ENCODE measurements around the gene KIFC3. TPM values are rescaled to one million over a fixed set of nuclear protein-coding genes. Genes with fewer than 3 reads are reported as not detected.

The KIFC3 gene
- total and polyA plus RNA-seq, 2 of the 8 experiments (the other 6 are each of a cell fraction or from before 2014, with no cell fraction given): 2.1 to 7.1 TPM

DNA sequence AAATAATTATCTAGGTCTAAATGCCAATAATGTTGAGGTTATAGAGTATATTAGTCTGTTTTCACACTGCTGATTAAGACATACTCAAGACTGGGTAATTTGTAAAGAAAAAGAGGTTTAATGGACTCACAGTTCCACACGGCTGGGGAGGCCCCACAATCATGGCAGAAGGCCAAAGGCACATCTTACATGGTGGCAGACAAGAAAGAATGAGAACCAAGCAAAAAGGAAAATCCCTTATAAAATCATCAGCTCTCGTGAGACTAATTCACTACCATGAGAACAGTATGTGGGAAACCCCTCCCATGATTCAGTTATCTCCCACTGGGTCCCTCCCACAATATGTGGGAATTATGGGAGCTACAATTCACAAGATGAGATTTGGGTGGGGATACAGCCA is 69.6 kb downstream of the KIFC3 start:
- Histone ChIP-seq H2BK12ac (ENCODE audit: low read depth, low read length) (no peak overlapping the region), H2BK120ac (replicated peaks; ENCODE audit: low read depth, low read length) (no peak overlapping the region), H3K27me3 (replicated peaks in 1 of 4; ENCODE audit: control insufficient read depth in 3 of 4, extremely low read depth in 1 of 4, insufficient read depth in 3 of 4, low read length in 3 of 4) (no peaks in the 10 kb centered on the region; a peak in 1 of 7 replicates), H2AK5ac (ENCODE audit: low read depth, low read length) (no peak overlapping the region), H3K14ac (ENCODE audit: insufficient read length) (no peak overlapping the region), H3K79me2 (ENCODE audit: control insufficient read depth in 1 of 2, insufficient read depth in 2 of 2, low read length in 2 of 2) (no peaks in the 10 kb centered on the region; a peak in 1 of 4 replicates), H3K9ac (replicated peaks in 1 of 4; ENCODE audit: extremely low read depth in 1 of 4, low read depth in 3 of 4, low read length in 3 of 4) (no peak overlapping the region), H3K36me3 (ENCODE audit: control insufficient read depth in 2 of 4, insufficient read depth in 4 of 4, low read length in 3 of 4) (peaks cover 0 to 5% (median 0%) of the 10 kb centered on the region in 4 experiments; a peak in 1 of 8 replicates), H3K23me2 (ENCODE audit: low read depth, low read length) (peaks cover 30% of the 10 kb centered on the region; the same call in 1 of the 2 replicates), H3K18ac (ENCODE audit: extremely low read depth, low read length) (no peak overlapping the region), H4K20me1 (replicated peaks in 1 of 2; ENCODE audit: control insufficient read depth in 1 of 2, insufficient read depth in 2 of 2, low read length in 2 of 2) (peaks cover 0 to 3% of the 10 kb centered on the region in 2 experiments), H3K56ac (replicated peaks; ENCODE audit: insufficient read length, low read depth, low read length) (no peak overlapping the region), H2BK5ac (ENCODE audit: low read depth, low read length) (no peak overlapping the region), H3K23ac (ENCODE audit: insufficient read length) (no peak overlapping the region), H2BK15ac (ENCODE audit: low read length) (no peak overlapping the region), H2BK20ac (ENCODE audit: low read length) (no peak overlapping the region), H3K4me3 (ENCODE audit: extremely low read depth in 1 of 4, insufficient read depth in 2 of 4, low read depth in 3 of 4, low read length in 4 of 4) (no peak overlapping the region), H3K9me3 (ENCODE audit: insufficient read depth in 2 of 2, low read depth in 1 of 2, low read length in 1 of 2) (no peaks in the 10 kb centered on the region; a peak in 1 of 4 replicates), H3K4me1 (replicated peaks in 1 of 4; ENCODE audit: control insufficient read depth in 3 of 4, insufficient read depth in 4 of 4, low read length in 3 of 4) (peaks cover 0 to 15% (median 4%) of the 10 kb centered on the region in 4 experiments; a peak in 6 of 7 replicates), H3K27ac (ENCODE audit: low read depth, low read length) (no peak overlapping the region), H2AFZ (ENCODE audit: low read length) (no peak overlapping the region), H3K79me1 (ENCODE audit: low read depth, low read length) (no peaks in the 10 kb centered on the region), H3K4me2 (ENCODE audit: insufficient read depth in 1 of 2, low read depth in 2 of 2, low read length in 2 of 2) (no peak overlapping the region), H4K5ac (ENCODE audit: insufficient read length, low read depth, low read length) (no peak overlapping the region), H4K8ac (ENCODE audit: extremely low read depth, insufficient read depth, low read length) (no peak overlapping the region), H4K91ac (replicated peaks; ENCODE audit: insufficient read length, low read length) (no peak overlapping the region), H3K4ac (replicated peaks; ENCODE audit: insufficient read length, low read depth, low read length) (no peak overlapping the region)
- 88% methylated on average over 2 of the region's 2 CpGs; no CpG with 5 or more reads in 1 of the 2 experiments for WGBS, 2 experiments (ENCODE audit: extremely low coverage in 1 of 2, insufficient coverage in 1 of 2, insufficient read length in 1 of 2, insufficient replicate concordance in 2 of 2, low coverage in 1 of 2, low lambda C conversion rate in 2 of 2, missing lambda C conversion rate in 1 of 2)
- POLR2A ChIA-PET (ENCODE audit: partially characterized antibody): no interaction called here
- CTCF ChIA-PET (ENCODE audit: partially characterized antibody): interaction anchor here (1.3 to 2.4 kb wide), 2 partner anchors 24 to 175 kb away, joined by 5 to 8 read pairs; no protein-coding TSS in a partner anchor
- FAIRE-seq (no peak), DNase-seq (ENCODE audit: low read depth in 1 of 2, low spot score in 2 of 2) (no peak)
- TF ChIP-seq POLR2AphosphoS5 (IDR thresholded peaks at IDR 0.05; ENCODE audit: low read depth, low read length) (no peak), HDAC6 (IDR thresholded peaks at IDR 0.05; ENCODE audit: low read depth, low read length) (no peak), CHD2 (IDR thresholded peaks at IDR 0.05; ENCODE audit: low read length) (no peak), TCF12 (IDR thresholded peaks at IDR 0.05; ENCODE audit: low read depth, low read length) (no peak), RFX5 (IDR thresholded peaks at IDR 0.05; ENCODE audit: borderline replicate concordance, low read depth, low read length) (no peak), BACH1 (IDR thresholded peaks at IDR 0.05; ENCODE audit: low read length) (no peak)
